GM18873 (cell line): ENCODE data around the gene KIF6.
A peak's percentile ranks its signal among the peaks of the same experiment; 100 is the strongest.

Source experiments
- ATAC-seq: cut with Tn5 transposase; IDR thresholded peaks from one replicate; pipeline ENCODE4 v1.9.1; 2021; ENCODE audit warnings: mild to moderate bottlenecking, moderate library complexity, moderate number of reproducible peaks; ENCODE audit not compliant: unreplicated experiment, low FRiP score

The KIF6 gene, protein sequence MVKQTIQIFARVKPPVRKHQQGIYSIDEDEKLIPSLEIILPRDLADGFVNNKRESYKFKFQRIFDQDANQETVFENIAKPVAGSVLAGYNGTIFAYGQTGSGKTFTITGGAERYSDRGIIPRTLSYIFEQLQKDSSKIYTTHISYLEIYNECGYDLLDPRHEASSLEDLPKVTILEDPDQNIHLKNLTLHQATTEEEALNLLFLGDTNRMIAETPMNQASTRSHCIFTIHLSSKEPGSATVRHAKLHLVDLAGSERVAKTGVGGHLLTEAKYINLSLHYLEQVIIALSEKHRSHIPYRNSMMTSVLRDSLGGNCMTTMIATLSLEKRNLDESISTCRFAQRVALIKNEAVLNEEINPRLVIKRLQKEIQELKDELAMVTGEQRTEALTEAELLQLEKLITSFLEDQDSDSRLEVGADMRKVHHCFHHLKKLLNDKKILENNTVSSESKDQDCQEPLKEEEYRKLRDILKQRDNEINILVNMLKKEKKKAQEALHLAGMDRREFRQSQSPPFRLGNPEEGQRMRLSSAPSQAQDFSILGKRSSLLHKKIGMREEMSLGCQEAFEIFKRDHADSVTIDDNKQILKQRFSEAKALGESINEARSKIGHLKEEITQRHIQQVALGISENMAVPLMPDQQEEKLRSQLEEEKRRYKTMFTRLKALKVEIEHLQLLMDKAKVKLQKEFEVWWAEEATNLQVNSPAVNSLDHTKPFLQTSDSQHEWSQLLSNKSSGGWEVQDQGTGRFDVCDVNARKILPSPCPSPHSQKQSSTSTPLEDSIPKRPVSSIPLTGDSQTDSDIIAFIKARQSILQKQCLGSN

DNA sequence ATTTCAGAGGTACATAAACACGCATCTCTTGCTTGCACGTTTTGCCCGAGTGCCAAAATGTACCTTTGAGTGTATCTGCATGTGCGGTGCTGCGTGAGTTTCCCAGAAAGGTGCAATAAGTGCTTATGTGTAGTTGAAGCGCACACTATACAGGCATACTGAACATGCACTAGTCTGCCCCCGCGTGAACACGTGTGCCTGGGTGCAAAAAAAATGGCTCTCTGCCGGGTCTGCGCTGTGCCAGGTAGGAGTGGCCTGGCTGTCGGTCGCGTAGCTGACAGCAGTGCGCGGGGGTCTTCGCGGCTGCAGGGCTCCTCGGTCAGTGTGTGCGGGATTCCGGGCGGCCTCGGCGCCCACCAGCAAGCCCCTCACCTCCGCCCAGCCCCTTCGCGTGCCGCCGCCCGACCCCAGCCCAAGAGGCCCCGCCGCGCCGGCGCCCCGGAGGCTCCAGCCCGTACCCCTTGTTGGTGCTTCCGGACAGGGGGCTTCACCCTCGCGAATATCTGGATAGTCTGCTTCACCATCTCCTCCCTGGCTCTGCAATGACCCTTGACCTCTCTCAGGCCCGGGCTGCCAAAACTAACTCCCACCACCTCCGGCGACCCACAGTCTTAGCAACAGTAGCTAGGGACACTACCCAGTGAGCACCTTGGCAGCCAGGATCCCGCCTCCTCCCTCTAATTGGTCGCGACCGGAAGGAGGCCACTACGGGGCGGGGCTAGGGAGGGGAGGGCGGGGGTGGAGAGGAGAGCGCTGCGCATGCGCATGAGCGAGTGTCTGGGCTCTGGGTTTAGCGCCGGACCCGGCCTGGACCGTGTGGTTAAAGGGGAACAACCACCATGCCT lies at the start of gene KIF6:
TSS of gene KIF6 (minus strand) at position 622 of the 845 bp plus-strand sequence. CDS start at position 524, 98 bp downstream.
- ATAC-seq, result peak; percentile 85

DNA sequence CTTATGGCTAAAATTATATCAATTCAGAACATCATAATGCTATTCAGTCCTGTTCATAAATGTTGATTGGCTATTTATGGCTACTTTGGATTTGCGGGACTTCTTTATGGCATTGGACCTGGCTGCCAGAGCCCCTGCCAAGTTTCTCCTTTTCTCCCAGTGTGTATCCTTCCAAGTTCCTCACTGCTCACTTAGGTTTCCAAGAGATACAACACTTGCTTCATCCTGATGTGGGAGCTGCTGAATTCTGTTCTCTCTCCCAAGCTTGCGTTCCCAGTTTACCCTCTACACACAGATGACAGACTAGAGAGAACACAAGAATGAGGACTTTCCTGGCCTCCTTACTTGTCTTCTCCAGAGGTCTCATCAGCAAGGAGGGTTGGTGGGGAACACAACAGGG lies 48.6 kb upstream of the KIF6 start:
- no peak for ATAC-seq

DNA sequence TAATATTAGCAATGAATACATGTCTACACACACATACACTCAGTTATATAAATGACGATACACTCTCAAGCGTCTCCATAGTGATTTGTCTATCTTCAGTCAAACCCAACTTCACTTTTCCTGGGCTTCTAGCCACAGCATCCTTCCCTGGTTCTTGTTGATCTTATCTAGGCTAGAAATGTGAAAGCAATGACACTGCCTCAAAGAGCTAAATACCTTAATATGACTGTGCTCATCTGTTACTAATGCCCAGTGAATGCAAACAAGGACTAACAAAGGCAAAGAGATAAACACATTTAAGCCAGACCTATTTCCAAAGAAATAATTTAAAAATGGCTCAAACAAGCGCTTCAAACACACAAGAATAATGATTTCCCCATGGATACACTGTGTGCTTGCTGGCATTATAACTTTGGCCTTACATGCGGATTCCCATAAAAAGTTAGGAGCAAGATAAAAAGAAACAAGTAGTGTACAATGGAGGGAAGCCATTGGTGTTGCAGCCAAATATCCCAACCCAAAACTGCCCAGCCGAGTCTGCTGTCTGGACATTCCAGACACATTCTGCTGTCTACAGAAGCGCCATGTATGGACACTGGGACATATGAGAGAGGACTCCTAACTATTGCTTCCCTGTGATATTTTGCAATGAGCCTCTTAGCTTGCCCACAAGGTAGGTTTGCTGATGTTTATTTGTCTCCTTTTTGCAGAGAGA lies 47.5 kb upstream of the KIF6 start:
- no peak for ATAC-seq

DNA sequence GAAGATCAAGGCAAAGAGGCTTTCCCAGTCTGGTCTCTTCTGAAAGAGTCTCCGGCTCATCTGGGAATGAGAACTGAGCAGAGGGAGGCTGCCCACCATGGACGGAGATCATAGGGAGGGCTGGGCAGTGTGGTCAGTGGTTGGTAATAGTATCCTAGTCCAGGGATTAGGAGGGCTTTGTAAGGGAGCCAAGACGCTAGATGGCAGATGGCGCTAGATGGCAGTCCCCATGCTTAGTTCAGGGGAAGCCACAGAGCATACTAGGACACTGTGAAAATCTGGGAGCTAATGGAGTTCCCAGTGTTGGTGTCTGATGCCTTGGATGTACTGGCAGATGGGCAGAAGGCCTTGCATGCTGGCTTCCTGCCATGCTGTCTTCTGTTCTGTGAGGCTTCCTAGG lies 45.2 kb upstream of the KIF6 start:
- ATAC-seq, result no peak

DNA sequence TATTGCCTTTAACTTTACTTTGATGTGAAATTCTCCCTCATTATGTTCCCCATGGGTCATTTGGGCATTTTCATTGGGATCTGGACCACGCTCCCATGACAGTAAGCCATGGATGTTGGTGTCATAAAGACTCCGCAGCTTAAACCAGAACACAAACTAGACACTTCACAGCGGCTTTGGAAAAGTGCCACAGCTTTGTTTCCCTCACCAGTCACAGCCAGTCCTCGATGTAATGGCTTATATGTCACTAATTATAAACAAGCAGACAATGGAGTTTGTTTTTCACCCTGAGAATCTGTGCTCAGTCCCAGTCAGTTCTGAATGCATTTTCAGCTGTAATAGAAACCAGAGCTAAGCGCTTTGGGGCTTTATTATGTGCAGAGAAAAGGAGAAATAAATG lies 43.8 kb upstream of the KIF6 start:
- ATAC-seq, result no peak

DNA sequence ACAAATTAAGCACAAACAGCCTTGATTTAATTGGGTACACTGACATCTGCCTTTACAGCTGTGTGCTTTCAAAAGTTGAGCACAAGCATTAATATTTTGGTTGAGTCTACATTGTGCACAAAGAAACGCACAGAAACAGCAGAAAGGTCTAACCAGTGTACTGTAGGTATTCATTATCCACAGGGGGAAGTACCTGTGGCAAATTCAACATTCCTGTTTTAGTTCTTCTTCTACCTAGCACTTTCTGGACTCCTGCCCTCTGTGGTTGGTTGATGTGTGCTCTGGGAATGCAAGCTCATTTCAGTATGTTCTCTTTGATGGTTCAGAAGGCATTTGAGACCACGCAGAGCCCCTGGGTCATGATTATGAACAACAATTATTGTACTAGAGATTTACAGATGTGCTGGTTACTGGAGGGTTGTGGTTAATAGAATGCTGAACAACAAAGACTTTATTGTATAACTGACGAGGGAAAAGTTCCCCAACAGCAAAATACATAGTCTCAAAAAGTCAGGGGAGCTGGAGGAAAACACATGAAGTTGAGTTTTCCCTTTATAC lies 40.4 kb upstream of the KIF6 start:
- no peak for ATAC-seq

DNA sequence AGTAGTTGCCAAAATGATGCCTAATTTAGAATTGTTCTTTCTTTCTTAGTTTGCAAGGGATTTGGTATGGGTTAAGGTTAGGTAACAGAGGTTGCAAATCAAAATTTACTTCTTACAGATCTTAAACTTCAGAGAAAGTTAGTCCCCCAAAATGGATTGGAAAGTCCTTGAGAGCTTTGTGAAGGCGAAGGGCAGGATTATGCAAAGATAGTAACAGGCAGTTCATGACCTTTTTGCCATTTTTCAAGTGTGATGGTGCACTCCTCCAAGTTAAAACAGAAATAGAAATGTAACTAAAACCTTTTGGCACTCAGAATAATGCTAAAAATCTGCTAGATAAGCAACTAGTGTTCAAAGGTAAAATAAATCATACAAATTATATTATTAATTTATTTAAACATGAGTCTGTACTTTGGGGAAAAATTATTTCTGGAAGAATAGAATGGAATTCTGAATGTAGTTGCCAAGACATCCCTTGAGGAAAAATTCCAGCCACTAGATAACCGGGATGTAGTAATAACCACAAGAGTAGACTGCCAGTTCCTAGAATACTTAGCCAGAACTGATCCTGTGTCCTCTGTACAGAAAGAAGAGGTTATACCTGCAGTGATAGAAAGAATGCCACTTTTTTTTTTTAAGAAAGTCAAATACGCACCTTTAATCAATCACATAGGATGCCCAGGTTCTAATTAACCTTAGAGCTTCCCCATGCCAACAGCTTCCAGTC lies 35.2 kb upstream of the KIF6 start:
- ATAC-seq, result no peak

DNA sequence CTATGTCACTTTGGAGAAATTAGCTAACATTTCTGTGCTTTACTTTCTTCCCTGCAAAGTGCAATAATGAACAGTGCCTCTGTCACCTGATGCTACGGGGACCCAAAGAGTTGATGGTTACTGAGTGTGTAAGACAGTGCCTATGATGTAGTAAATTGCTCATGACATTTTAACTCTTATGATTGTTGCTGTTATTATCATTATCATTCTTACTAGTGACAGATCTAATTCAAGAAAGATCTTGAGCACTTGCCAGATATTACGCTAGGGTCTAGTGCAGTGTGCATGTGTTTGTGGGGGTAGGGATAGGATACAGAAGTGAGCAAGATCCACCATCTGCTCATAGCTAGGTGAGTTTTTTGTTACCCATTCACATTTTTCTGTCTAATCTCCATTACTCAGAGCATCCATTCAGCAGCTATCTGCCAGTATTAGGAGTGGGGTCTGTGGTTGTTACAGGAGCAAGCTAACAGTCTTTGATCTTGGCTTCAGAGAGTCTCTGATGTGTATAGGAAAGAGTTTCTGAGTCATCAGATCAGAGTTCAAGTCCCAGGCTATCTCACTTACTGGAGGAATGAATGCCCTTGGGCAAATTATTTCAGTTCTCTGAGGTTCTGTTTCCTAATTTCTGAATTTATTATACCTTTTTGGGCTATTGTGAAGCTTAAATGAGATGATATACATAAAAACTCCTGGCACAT lies 33.8 kb upstream of the KIF6 start:
- ATAC-seq, result no peak

DNA sequence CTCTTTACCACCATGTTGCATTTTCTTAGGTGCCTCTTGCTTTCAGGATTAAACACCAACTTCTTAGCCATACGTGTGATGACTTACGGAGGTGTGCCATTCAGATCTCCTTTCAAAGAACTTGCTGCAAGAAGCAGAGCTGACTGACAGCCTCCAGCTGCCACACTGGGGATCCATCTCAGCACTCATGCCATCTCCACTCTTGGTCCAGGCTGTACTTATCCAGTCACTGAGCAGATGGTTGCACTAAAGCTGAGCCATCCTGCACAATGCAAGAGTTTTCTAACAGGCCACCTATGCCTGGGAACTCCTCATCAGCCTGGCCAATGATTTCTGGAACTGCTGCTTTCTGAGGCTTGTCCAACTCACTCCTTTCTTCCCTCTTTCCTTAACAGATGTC lies 31.4 kb upstream of the KIF6 start:
- no peak for ATAC-seq

DNA sequence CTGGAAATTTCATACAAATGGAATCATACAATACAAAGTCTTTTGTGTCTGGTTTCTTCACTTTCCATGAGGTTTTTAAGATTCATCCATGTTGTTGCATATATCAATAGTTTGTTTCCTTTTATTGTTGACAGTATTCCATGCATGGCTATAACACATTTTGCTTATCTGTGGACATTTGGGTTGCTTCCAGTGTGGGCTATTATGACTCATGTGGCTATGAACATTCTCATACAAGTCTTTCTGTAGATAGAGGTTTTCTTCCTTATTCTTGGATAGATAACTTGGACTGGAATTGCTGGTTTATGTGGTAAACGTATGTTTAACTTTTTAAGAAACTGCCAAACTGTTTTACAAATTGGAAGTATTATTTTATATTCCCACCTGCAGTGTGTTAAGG lies 30.0 kb upstream of the KIF6 start:
- no peak for ATAC-seq

DNA sequence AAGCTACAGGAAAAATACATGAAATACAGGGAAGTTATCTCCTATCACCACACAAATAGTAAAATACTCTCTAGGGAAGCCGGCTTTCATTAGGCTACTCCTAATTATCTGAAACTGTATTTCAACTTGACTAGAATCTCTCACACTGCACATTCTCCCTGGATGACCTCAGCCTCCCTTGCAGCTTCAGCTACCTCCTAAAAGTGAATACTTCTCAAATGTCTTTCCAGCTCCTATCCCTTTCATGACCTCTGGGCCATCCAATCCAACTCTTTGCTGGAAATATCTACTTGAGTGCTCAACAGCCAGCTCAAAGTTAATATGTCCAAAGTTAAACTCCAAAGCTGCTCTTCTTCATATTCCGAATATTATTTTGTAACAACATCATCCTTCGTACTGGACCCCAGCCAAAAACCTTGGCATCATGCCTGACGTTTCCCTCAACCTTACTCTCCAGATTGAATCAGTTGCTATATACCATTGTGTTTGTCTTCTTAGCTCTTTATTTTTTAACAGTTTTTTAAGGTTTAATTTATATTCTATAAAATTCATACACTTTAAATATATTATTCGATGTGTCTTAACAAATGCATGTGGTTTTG lies 29.4 kb upstream of the KIF6 start:
- ATAC-seq, result no peak

DNA sequence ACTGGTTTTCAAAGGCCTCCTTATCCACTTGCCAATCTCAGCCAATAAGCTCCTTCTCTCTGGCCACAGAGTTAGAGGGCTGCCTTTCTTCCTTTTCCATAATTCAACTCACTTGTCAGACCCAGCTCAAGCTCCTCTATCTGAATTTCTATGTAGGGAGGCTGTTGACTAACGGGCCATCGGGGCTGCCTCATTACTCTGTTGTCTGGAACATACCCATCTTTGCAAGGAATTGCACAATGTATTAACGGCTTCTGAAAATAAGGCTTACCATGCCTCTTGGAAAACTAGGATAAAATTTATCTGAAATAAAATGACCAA lies 28.5 kb upstream of the KIF6 start:
- ATAC-seq, result no peak

DNA sequence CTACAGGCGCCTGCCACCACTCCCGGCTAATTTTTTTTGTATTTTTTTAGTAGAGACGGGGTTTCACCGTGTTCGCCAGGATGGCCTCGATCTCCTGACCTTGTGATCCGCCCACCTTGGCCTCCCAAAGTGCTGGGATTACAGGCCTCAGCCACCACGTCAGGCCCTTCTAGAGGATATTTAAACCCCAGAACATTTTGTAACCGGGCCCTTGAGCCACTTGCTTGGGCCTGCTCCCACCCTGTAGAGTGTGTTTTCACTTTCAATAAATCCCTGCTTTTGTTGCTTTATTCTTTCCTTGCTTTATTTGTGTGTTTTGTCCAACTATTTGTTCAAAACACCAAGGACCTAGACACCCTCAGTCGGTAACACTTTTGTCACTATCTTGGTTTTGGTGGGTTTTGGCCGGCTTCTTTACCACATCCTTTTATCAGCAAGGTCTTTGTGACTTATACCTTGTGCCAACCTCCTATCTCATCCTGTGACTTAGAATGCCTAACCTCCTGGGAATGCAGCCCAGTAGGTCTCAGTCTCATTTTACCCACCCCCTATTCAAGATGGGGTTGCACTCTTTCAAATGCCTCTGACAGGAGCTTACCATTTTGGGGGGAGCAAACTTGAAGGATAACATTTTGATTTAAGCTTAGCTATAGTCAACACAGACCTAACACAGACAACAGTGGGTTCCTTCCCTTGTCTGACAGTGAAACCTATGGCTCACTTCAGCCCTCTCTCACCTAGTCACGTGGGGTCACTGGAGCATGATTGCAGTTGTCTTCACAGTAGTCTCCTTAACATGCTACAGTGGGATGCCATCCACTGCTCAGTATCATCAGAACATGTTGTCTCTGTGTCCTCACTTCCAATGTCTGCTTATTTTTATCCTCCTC lies 27.9 kb upstream of the KIF6 start:
- ATAC-seq, result no peak

DNA sequence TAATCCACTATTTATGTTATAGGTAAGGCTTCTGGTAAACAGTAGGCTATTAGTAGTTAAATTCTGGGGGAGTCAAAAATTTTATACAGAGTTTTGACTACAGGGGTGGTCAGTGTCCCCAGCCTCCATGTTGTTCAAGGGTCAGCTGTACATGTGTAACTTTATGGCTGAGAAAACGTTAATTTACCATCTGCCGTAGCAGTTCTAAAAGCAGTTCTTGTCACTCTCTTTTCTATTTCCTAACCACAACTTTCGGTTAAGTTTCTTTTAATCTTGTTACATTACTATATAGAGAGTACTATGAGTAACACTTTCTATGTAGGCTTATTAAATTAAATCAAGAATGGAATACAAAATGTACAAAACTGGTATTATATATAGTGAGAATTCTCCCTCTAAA lies 21.6 kb upstream of the KIF6 start:
- ATAC-seq, result no peak

DNA sequence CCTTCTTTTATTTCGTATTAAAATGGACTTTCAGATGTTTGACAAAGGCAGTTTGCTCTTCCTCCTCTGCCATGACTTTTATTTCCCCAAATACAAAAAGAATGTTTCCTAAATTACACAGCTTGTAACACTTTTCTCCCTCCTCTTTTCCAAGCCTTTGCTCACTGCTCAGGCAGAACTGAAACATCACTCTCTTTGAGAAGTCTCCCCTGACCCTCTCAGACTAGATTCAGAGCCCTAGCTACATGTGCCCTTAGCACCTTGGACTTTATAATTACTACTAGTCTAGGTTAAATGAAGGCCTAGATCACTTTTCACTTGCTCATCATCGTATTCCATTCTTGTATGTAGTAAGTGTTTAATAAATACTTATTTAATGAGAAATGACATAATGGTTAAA lies 8.5 kb upstream of the KIF6 start:
- ATAC-seq, result no peak

DNA sequence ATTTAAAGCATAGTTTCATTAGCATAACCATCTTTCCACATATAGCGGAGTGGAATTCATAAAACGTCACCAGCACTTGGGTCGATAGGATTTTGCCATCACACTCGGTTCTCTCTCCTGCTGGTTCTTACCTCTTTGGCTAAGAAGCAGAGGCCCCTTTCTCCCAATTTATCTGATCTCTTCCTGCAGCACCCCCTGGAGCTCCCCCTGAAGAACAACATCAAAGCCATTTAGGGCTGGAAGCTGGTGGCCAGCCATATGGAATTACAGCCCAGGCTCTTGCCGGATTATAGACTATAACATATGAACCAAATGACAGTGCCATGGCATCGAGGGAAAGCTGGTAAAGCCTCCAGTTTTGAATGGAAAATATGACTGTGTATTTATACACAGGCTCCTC lies 6.4 kb upstream of the KIF6 start:
- no peak for ATAC-seq

DNA sequence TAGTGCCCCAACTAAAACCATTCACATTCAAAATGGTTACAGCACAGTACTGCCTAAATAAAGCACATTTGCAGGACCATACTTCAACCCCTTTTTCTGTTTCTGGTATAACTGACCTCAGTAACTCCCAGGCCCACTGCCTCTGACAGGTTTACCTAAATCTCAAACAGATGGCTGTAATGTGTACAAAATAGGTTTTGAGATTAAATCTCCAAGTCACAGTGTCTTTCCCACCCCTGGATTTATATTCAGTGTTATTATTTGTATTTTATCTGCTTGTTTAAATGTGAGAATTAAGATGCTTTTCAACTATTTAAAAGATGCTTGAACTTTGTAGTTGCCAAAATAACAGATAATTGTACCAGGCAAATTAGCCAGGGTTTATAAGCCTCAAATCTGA lies 4.7 kb upstream of the KIF6 start:
- no peak for ATAC-seq

DNA sequence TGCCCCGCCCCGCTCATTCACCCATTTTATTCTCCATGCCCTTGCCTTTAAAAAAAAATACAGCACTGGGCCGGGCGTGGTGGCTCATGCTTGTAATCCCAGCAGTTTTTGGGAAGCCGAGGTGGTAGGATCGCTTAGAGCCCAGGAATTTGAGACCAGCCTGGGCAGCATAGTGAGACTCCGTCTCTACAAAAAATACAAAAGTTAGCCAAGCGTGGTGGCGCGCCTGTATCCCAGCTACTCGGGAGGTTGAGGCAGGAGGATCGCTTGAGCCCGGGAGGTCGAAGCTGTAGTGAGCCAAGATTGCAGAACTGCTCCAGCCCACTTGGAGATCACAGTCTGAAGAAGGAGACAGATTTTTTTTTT lies 407 bp upstream of the KIF6 start:
- no peak for ATAC-seq
